ENCODE data around the gene NAPB.

NAPB gene

DNA sequence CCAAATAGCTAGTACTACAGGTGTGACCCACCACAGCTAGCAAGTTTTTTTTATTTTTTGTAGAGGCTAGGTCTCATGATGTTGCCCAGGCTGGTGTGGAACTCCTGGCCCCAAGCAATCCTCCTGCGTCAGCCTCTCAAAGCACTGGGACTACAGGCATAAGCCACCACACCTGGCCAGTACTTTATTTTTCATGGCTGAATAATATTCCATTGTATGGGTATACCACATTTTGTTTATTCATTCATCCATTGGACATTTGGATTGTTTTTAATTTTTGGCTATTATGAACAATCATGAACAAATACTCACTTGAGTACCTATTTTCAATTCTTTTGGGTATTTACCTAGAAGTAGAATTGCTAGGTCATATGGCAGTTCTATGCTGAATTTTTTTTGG lies 77.7 kb downstream of the NAPB start:
- DNase-seq, result no peak

- no peak for DNase-seq
Measured at GRCh38 chr20:23341073-23341472, 80.2 kb downstream of the NAPB start.

DNA sequence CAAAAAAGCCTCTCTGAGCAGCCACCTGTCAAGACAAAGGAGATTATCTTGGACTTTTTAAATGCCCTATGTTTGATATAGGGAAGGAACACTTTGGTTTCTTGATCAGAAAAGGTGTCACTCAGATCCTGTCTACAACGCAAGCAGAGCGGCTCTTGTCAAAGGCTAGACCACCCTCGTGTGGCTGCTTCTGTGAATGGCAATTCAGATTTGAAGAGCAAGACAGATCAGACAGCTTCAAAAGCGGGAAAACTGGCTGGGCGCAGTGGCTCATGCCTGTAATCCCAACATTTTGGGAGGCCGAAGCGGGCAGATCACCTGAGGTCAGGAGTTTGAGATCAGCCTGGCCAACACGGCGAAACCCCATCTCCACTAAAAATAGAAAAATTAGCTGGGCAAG lies 80.8 kb downstream of the NAPB start:
- DNase-seq, result peak in 1 of 5 experiments; percentile 29

DNA sequence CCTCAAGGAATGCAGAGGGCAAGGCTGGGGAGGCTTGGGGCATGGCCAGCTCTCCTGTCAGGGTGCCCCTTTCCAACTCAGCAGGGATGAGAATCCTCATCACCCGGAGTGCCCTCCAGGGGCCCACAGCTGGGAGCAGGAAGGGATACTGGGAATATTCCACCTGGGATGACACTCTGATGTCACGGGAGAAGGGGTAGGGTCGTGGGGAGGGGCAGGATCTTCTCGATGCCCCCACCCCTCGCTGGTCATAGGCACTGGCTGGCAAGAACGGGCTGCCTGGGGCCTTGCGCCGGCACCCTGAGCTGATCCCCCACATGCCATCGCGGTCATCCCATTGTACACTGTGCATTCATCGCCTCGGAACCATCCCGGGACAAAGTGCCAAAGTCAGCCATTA lies 81.3 kb downstream of the NAPB start:
- DNase-seq, result no peak

DNA sequence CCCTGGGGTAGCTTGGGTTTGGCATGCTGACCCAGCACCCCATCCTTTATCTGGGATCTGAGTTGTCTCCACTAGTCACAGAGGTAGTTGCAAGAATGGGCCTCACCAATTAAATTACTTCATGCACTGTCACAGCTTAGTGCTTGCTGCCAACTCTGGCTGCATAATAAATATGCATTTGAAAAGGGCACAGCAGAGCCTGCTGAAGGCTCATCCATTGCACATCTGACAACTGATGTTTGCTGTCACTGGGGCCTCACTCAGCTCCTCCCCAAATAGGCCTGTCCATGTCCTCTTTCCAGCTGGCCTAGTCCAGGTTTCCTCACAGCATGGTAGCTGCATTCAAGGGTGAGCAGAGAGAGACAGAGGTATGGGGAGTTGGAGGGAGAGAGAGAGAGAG lies 84.0 kb downstream of the NAPB start:
- DNase-seq, result no peak

DNA sequence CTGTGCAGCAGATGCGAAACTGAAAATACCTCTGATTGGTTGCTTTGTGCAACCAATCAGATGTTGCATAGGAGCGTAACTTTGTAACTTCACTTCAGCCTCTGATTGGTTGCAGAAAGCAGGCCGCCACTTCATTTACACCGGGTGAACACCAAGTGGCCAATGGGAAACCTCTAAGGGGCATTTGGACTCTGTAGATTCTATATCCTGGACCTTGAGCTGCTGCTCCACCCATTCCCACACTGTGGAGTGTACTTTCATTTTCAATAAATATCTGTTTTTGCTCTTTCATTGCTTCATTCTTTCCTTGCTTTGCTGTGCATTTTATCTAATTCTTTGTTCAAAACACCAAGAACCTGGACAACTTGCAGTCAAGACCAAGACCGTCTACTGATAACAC lies 84.8 kb downstream of the NAPB start:
- DNase-seq, result peak in 1 of 5 experiments; percentile 31

GRCh38 chr20:23335521-23335920 lies 85.8 kb downstream of the NAPB start:
- DNase-seq, result no peak

DNA sequence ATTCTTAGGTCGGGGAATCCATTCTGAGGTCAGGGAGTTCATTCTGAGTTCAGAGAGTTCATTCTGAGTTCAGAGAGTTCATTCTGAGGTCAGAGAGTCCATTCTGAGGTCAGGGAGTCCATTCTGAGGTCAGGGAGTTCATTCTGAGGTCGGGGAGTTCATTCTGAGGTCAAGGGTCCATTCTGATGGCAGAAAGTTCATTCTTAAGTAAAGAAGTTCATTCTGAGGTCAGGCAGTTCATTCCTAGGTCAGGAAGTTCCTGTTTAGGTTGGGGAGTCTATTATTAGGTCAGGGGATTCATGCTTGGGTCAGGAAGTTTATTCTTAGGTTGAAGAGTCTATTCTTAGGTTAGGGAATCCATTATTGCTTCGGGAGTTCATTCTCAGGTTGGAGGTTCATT lies 87.2 kb downstream of the NAPB start:
- DNase-seq, result no peak

DNA sequence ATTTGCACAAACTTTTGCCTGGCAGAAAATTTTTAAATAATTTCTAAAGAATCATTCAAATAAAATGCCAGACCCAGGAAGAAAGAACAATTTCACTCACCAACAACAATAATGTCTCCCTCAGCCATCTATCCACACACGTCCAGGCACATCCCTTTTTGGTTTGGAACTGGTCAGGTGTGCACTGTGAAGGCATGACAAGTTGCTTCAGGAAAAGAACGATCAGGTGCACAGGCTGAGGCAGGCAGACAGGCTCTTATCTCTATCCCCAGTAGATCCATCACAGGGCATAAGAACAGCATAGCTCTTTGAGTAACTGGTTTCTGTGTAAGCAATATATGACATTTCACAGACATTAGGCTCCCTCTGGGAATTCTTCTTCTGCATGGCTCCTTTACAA lies 88.8 kb downstream of the NAPB start:
- no peak for DNase-seq

- DNase-seq, result no peak
Measured at GRCh38 chr20:23331450-23332350, 89.6 kb downstream of the NAPB start.

DNA sequence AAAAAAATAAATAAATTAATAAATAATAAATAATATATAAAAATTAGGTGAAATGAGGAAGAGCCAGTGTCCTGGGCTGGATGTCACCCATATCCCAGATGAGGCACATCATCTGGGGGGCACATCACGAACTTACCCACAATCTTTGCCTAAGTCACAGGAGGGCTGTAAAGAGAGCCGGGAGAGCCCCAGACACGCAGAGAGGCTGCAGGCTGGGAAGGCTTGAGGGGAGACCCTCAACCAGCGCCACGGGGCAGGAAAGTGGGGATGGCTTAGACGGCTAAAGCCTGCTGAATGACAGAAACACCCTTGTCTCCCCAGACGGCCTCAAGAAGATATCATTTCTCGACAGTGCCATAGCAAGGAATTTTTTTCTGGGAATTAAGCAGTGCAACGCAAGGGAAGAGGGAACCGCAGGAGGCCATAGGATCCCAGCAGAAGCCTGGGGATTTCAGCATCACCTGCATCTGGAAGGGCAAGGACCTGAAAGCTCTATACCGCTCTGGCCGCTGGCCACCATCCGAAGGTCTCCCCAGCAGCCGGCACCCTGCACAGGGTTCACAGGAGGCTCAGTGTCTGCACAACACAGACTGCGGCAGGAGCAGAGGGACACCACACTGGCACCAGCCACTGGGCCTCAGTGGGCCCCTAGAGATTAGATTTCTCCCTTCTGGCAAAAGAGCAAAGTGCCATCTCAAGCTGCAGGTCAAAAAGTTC lies 93.5 kb downstream of the NAPB start:
- DNase-seq, result no peak

DNA sequence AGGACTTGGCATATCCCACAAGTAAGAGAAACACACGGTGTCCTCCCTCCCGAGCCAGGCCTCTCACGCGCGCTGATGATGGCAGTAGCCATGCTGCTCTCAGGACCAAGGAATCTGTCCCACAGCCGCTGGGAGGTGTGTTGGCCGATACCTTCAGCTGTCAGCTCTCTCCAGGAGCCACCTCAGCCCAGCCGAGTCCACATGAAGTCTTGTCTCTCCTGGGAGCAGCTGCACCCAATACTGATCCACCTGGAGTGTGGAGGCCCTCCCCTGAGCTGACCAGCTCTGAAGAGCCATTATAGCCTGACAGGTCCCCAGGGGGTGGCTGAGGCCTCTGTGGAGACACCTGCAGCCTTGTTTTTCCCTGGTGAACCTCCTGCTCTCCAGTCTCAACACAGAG lies 94.5 kb downstream of the NAPB start:
- no peak for DNase-seq

- no peak for DNase-seq
Measured at GRCh38 chr20:23325107-23325506, 96.2 kb downstream of the NAPB start.

Data from T-helper 2 cell (primary cell).